GM18526 (cell line): ENCODE data around the gene C17orf50.

ENCODE experiments used
- POLR2A ChIP-seq: IDR thresholded peaks from 3 replicates; pipeline ENCODE4 v1.6.1; 2011; ENCODE audit not compliant: insufficient read length; ENCODE audit errors: extremely low read depth

The C17orf50 gene

DNA sequence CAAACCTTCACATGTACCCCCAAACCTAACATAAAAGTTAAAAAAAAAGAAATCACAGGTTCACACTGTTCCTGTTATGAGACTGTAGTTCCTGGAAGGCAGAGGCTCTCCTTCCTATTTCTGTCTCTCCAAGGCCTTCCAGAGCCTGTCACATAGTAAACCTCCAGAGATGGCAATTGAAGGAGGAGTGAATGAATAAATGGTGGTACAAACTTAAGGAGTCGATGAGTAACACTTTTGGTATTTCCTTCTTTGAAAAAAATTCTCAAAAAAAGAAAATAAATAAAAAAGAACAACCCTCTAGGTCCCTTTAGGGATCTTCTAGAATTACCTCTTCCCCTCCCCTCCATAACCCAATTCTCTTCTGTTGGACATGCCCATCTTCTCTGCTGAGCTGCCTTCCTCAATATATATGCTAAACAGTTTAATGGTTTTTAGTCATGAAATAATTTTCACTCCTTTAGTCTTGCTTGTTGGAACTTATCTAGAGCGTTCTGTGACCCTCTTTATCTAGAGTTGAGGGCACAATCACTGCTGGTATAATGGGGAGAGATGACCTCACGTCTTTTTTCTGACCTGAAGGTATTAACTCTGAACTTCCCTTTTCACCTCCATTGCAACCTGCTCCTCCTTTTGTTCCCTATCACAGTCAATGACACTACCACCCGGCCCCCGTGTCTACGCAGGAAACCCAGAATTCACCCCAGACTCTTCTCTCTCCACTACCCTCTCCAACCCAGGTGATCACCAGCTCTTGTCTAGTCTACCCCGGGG lies 46.9 kb downstream of the C17orf50 start:
- no peak for TF ChIP-seq POLR2A

DNA sequence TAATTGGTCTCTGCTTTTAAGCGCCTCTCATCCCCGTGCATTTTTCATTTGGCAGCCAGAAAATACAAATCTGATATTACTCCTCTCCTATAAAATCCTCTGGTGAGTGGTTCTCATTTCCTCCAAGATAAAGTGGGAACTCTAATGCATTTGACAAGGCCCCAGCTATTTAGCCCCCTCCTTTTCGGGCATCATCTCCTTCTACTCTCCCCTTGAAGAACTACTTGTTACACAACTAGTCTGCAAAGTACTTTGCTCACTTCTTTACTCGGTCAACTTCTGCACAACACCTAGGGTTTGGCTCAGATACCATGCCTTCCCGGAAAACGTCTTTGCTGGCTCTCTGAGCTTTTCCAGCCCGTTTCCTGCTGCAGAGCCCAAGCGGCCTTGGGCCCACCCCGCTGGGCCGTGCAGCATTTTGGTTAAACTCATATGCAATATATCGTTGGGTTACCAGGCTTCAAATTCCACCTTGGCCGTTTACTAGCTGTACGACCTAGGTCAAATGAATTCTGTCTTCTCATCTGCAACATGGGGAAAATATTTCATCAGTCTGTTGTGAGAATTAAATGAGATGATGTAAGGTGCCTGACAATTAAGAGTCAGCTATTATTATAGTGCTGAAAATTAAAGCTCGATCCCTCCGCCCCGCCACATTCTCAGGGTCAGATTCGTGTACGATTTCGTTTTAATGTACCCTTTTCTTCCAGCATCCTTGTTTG lies 47.7 kb downstream of the C17orf50 start:
- TF ChIP-seq POLR2A: no peak

DNA sequence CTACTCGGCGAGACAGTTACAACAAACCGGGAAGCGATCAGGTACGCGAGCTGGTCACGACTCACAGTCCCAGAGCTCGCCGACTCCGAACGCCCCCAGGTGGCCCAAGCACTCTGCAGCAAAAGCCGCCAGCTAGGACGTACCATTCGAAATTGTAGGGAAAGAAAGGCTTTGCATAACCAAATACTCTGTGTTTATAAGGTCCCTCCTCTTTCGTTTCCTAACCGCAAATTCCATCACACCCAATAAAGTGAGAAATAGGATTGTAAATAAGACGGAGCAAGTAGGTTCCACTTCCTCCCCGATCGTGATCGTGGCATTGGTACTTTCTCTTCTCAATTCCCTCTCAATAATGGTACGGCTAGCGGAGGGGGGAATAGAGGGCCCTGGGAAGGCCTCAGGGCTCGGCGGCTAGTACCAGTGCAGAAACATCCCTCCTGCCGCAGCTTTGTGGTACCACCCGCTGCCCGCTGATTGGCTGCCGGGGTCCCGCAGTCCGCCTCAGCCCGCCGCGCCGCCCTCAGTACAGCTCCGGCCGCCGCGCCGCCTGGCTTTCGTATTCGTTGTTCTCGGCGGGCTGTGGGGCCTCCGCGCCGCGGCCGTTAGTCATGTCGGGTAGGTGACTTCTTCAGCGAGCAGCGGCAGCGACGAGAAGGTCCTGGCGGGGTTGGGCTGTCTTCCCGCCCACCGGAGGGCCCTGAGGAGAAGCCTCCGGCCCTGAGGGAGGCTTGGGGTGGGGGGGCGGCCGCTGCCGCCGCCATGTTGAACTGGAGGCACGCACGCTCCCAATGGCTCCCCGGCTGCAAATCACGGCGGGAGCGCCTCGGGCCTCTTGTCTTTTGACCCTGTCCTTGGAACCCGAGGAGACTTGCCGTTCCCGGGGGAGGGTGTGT lies 48.5 kb downstream of the C17orf50 start, which contains the start of gene TAF15:
TSS of gene TAF15 (plus strand) at position 523 of the 893 bp plus-strand sequence. CDS start at position 609, 86 bp downstream.
- peak; percentile 99 for TF ChIP-seq POLR2A

DNA sequence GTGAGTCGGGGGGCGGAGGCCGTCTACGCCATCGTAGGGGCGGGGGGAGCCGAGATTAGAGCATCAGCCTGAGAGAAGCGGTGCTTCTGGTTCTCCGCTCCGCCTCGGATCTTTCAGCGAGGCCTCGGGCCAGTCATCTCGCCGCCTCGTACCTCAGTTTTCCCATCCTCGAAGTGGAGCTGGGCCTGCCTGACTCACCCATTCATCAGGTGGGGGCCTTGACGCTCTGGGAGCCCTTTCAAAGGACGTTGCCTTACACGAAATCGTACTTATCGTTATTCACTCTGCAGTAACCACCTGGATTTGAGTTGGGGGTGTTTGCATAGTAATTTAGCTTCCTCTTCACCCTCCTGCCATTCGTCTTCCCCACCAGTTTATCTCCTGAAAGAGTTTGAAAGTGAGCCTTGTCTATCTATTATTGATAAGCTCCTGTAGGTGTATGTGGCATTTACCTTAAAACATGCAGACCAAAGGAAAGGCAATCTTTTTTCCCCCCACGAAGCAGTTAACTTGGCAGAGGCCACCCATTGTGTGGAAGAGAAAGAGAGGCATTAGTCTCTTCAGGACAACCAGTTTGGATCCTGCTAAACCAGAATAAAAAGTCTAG lies 49.3 kb downstream of the C17orf50 start:
- TF ChIP-seq POLR2A: no peak

DNA sequence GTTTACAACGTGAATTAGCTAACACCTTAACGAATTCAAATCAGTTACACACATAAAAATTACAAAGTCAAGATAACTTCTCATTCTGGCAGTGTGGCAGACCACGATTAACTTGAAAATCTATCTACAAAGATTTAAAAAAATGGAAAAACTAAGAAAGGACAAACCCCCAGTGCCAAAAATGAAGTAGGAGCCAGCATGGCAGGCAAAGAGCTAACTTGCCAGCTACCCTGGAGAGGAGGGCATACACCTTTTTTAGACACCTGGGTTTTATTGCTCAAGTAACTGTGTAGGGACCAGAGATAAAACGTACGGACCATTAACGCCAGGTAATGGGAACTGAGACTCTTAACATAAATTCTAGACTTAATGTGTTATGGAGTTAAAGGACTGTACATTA lies 51.1 kb downstream of the C17orf50 start:
- TF ChIP-seq POLR2A: no peak

DNA sequence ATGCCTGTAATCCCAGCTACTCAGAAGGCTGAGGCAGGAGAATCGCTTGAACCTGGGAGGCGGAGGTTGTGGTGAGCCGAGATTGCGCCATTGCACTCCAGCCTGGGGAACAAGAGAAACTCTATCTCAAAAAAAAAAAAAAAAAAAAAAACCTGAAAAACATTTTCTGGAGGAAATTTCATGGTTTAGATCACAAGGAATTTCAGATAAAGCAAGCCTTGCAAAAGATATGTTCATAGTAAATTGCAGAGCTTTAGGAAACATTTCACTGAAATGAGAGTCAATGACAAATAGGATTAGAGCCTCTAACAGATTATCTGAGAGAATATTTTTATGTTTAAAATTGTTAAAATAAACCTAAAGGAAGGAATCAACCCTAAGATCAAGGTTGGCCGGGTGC lies 51.8 kb downstream of the C17orf50 start:
- TF ChIP-seq POLR2A: no peak
